GM10248 (cell line): ENCODE data around the gene DCHS2.

Experiments used
- CTCF ChIA-PET: fragments of 300-600 bp; sonication (Branson Sonifier 250); formaldehyde crosslinking; extraction: SDS; loops from one replicate; lab custom pipeline; 2021; ENCODE audit warnings: antibody characterized with exemption; lab: Yijun Ruan, JAX
- POLR2A ChIA-PET: fragments of 350-650 bp; sonication (Branson Sonifier 250); formaldehyde crosslinking; extraction: SDS; loops from one replicate; lab custom pipeline; 2020; ENCODE audit warnings: antibody characterized with exemption; lab: Yijun Ruan, JAX
- DNase-seq: peaks from one replicate; pipeline ENCODE4 v3.0.0; 2012; ENCODE audit errors: extremely low spot score
- CTCF ChIP-seq: IDR thresholded peaks from 2 replicates; pipeline ENCODE4 v1.5.1; 2012; ENCODE audit warnings: mild to moderate bottlenecking, low read depth; ENCODE audit errors: extremely low read depth, missing control alignments, control extremely low read depth

The DCHS2 gene

GRCh38 chr4:154360491-154360890, 131.1 kb downstream of the DCHS2 start:
- CTCF ChIA-PET: interaction anchor here (1.3 kb wide), 1 partner anchor 9 kb away, joined by 3 read pairs; no protein-coding TSS in a partner anchor
- no peak for DNase-seq
- no peak for TF ChIP-seq CTCF

GRCh38 chr4:154354883-154355282, 136.7 kb downstream of the DCHS2 start:
- no peak for DNase-seq
- POLR2A ChIA-PET: no interaction called here
- CTCF ChIA-PET: no interaction called here
- no peak for TF ChIP-seq CTCF

More at GRCh38 chr4:154360491-154360890, 131.1 kb downstream of the DCHS2 start:
- POLR2A ChIA-PET: no interaction called here

GRCh38 chr4:154349829-154350228, 141.8 kb downstream of the DCHS2 start:
- peak; percentile 23 for TF ChIP-seq CTCF
- CTCF ChIA-PET: interaction anchor here (0.8 to 1.2 kb wide), 3 partner anchors 9 to 30 kb away, joined by 3 read pairs; no protein-coding TSS in a partner anchor
- POLR2A ChIA-PET: no interaction called here
- DNase-seq: no peak

GRCh38 chr4:154348657-154349056, 142.9 kb downstream of the DCHS2 start:
- ChIA-PET CTCF (interaction anchor here (1.2 kb wide), 1 partner anchor 32 kb away, joined by 3 read pairs; no protein-coding TSS in a partner anchor), POLR2A (no interaction called here)
- no peak for TF ChIP-seq CTCF
- DNase-seq: no peak

- ChIA-PET CTCF (interaction anchor here (1.0 kb wide), 1 partner anchor 13 kb away, joined by 3 read pairs; no protein-coding TSS in a partner anchor), POLR2A (no interaction called here)
- DNase-seq: no peak
- TF ChIP-seq CTCF: no peak
These were observed 146.2 kb downstream of the DCHS2 start for GRCh38 chr4:154345359-154345758.

- CTCF ChIA-PET: interaction anchor here (1.0 kb wide), 1 partner anchor 14 kb away, joined by 3 read pairs; no protein-coding TSS in a partner anchor
- DNase-seq: peak; percentile 15
- TF ChIP-seq CTCF: no peak
- POLR2A ChIA-PET: no interaction called here
These were observed 146.9 kb downstream of the DCHS2 start for GRCh38 chr4:154344686-154345085.
